Activated CD4-positive, alpha-beta T cell treated with anti-CD3 and anti-CD28 coated beads, Interleukin-2, amount 10 ng/mL, durations not matched to agents 24 days and 14 days (primary cell): ENCODE data around the gene TRAPPC13. TPM values are rescaled to one million over a fixed set of nuclear protein-coding genes. Genes with fewer than 3 reads are reported as not detected.
"Not testable (repeated sequence)": the region's sequence is repeated elsewhere in the genome, so short reads cannot be mapped to it uniquely, and the experiment has no call there.

Experiments
- DNase-seq: peaks from one replicate; pipeline ENCODE4 v3.0.0; 2022
- H3K27ac Mint-ChIP-seq: one replicate; pipeline ENCODE4 v1.8.0; 2022; ENCODE audit warnings: mild to moderate bottlenecking, mixed read lengths
- H3K27me3 Mint-ChIP-seq: one replicate; pipeline ENCODE4 v1.8.0; 2022; ENCODE audit warnings: mixed read lengths
- H3K36me3 Mint-ChIP-seq: one replicate; pipeline ENCODE4 v1.8.0; 2022; ENCODE audit warnings: low read depth, mild to moderate bottlenecking, mixed read lengths
- H3K4me1 Mint-ChIP-seq: one replicate; pipeline ENCODE4 v1.8.0; 2021; ENCODE audit warnings: mixed read lengths
- H3K4me3 Mint-ChIP-seq: one replicate; pipeline ENCODE4 v1.8.0; 2022; ENCODE audit warnings: mild to moderate bottlenecking, moderate library complexity, mixed read lengths
- H3K9me3 Mint-ChIP-seq: one replicate; pipeline ENCODE4 v1.8.0; 2021; ENCODE audit warnings: mixed read lengths
- intact Hi-C: fragments of 100-400 bp; cut with micrococcal nuclease; formaldehyde crosslinking; loops from one replicate; pipeline ENCODE4 v1.15.1; 2023
- total RNA-seq: library from RNA; stranded (reverse); gene quantifications from 2 replicates; pipeline ENCODE4 v1.2.3, GENCODE V29; 2022

Gene TRAPPC13
- total RNA-seq, 1 donor from 2014 or later: 22.4 TPM

GRCh38 chr5:65646938-65647337 is 22.1 kb downstream of the TRAPPC13 start:
- intact Hi-C loops: no loop called here
- DNase-seq: no peak
- Mint-ChIP-seq H3K4me1 (no peaks in the 10 kb centered on the region), H3K27ac (no peak overlapping the region), H3K9me3 (no peaks in the 10 kb centered on the region), H3K4me3 (no peak overlapping the region), H3K27me3 (no peaks in the 10 kb centered on the region), H3K36me3 (peaks cover 13% of the 10 kb centered on the region)

- no peaks in the 10 kb centered on the region for H3K4me1 Mint-ChIP-seq
- H3K36me3 Mint-ChIP-seq: peaks cover 11% of the 10 kb centered on the region
- no peak for DNase-seq
- intact Hi-C loops: no loop called here
- H3K9me3 Mint-ChIP-seq: no peaks in the 10 kb centered on the region
- H3K27me3 Mint-ChIP-seq: no peaks in the 10 kb centered on the region
- H3K27ac Mint-ChIP-seq: no peak overlapping the region
- no peak overlapping the region for H3K4me3 Mint-ChIP-seq
These were observed 23.1 kb downstream of the TRAPPC13 start for GRCh38 chr5:65647941-65648340.

DNA sequence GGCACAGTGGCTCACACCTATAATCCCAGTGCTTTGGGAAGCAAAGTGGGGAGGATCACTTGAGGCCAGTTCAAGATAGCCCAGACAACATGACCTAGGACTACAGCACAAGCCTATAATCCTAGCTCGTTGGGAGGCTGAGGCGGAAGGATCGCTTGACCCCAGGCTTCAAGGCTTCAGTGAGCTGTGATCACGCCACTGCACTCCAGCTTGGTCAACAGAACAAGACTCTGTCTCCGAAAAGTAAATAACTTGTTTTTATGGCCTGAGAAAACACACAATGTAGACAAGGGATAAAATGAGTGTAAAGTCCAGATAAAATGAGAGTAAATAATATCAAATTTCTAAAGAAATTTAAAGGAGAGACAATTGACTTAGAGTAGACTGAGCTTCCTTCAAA is 26.3 kb downstream of the TRAPPC13 start:
- Mint-ChIP-seq H3K27me3 (no peaks in the 10 kb centered on the region), H3K4me3 (no peak overlapping the region), H3K4me1 (no peaks in the 10 kb centered on the region), H3K27ac (no peak overlapping the region), H3K9me3 (no peaks in the 10 kb centered on the region), H3K36me3 (peaks cover 9% of the 10 kb centered on the region)
- intact Hi-C loops: no loop called here
- no peak for DNase-seq

DNA sequence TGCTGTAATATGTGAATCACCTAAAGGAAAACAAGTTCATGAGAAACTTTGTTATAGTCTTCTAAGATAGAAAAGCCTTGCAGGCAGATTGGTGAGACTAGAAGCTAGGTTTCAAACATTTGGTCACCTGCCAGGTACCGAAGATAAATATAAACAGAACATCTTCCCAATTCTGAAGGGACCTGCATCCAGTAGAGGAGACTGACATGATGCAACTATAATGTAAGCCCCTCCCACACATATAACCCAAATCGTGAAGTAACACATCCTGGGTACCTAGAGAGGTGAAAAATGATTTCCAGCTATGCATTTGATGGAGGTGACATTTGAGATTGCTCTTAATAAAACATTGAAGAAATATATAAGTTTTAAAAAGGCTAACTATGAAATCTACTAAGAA is 29.9 kb downstream of the TRAPPC13 start:
- Mint-ChIP-seq H3K36me3 (peaks cover 10% of the 10 kb centered on the region), H3K9me3 (no peaks in the 10 kb centered on the region), H3K4me3 (no peak overlapping the region), H3K27me3 (no peaks in the 10 kb centered on the region), H3K4me1 (no peaks in the 10 kb centered on the region), H3K27ac (no peak overlapping the region)
- intact Hi-C loops: no loop called here
- no peak for DNase-seq

DNA sequence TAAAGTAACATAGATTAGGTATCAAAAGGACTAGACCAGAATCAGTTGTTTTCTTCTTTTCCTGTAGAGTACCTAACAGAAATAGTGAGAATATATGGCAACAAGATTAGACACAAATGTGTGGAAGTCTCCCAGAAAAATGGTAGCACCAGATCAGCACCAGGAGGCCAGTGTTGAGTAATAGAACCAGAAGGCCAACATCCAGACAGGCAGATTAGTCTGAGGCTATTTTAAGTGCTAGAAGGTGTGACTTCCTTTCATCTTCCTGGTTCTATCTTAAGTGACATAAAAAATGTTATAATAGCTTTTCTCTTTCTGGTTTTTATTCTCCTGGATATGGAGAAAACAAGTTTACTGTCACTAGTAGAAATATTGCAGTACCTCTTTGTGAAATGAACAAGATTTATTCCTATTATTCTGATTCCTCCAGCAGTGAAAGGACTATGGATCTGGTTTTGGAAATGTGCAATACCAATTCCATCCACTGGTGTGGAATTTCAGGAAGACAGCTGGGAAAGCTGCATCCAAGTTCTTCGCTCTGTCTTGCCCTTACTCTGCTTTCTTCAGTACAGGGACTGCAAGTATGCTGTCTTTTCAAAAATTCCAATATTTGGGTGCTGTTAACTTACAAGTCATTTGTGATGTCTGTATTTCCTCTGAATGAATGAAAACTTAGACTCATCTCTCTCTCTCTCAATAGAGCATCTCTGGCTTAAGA is 39.1 kb downstream of the TRAPPC13 start:
- Mint-ChIP-seq H3K27ac (no peak overlapping the region), H3K4me3 (no peak overlapping the region), H3K36me3 (peaks cover 15% of the 10 kb centered on the region), H3K27me3 (no peaks in the 10 kb centered on the region), H3K4me1 (no peaks in the 10 kb centered on the region), H3K9me3 (no peaks in the 10 kb centered on the region)
- intact Hi-C loops: no loop called here
- DNase-seq: no peak

DNA sequence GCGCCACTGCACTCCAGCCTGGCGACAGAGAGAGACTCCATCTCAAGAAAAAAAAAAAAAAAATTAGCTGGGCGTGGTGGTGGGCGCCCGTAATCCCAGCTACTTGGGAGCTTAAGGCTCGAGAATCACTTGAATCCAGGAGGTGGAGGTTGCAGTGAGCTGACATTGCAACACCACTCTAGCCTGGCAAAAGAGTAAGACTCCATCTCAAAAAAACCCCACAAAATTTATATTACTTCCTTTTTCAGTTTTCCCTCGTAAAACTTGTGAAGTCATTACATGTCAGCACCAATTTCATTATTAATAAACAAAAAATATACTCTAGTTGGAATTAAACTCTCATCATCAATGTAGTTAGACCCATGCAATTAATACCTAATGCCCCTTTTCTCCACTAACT is 43.9 kb downstream of the TRAPPC13 start:
- intact Hi-C loops: no loop called here
- no peak for DNase-seq
- Mint-ChIP-seq H3K4me1 (no peaks in the 10 kb centered on the region), H3K9me3 (no peaks in the 10 kb centered on the region), H3K27me3 (no peaks in the 10 kb centered on the region), H3K36me3 (peaks cover 8% of the 10 kb centered on the region), H3K4me3 (no peak overlapping the region), H3K27ac (no peak overlapping the region)

DNA sequence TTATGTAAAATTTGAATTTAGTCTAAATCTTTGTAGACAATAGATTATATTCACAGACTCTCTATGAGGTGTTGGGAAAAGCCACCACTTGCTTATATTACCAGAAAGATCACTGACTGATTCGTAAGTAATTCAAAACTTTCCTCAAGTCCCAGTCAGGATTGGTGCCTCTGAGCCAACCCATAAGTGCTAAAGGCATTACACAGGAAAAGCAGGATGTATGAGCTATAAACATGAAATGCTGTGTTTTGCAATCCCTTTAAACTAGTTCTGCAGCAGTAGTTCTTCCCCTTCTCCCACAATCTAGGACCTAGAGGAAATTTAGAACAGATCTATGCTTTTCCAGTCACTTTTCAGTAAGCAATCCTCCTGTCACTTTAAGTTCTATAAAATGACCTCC is 48.0 kb downstream of the TRAPPC13 start:
- Mint-ChIP-seq H3K27ac (no peak overlapping the region), H3K27me3 (no peaks in the 10 kb centered on the region), H3K4me1 (peaks cover 7% of the 10 kb centered on the region), H3K9me3 (no peaks in the 10 kb centered on the region), H3K4me3 (no peak overlapping the region), H3K36me3 (peaks cover 34% of the 10 kb centered on the region)
- DNase-seq: no peak
- intact Hi-C loops: no loop called here

DNA sequence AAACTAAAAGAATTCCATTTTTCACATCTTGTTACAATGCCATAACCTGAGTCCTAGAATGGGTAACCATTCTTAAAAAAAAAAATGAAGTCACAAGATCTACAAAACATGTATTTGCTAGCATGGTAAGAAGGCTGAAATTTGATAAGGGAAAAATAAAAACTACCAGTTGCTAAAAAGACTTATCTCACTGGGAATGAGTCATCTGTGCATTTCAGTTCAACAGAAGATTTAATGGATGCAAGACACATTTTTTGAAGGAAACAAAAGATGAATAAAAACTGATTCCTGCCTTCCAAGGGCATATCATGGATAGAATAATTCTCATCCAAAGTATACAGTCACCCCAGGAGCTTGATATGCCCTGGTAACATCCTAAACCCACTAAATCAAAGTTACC is 49.9 kb downstream of the TRAPPC13 start:
- Mint-ChIP-seq H3K27me3 (no peaks in the 10 kb centered on the region), H3K36me3 (peaks cover 46% of the 10 kb centered on the region), H3K9me3 (no peaks in the 10 kb centered on the region), H3K4me1 (peaks cover 7% of the 10 kb centered on the region), H3K27ac (no peak overlapping the region), H3K4me3 (no peak overlapping the region)
- DNase-seq: no peak
- intact Hi-C loops: no loop called here

GRCh38 chr5:65676056-65676455 is 51.2 kb downstream of the TRAPPC13 start:
- H3K4me1 Mint-ChIP-seq, H3K27ac Mint-ChIP-seq, DNase-seq, H3K9me3 Mint-ChIP-seq, H3K27me3 Mint-ChIP-seq, intact Hi-C loops, H3K4me3 Mint-ChIP-seq: not testable (repeated sequence)
- peaks cover 54% of the 10 kb centered on the region for H3K36me3 Mint-ChIP-seq

GRCh38 chr5:65682148-65682547 is 57.3 kb downstream of the TRAPPC13 start:
- Mint-ChIP-seq H3K27me3 (no peaks in the 10 kb centered on the region), H3K9me3 (no peaks in the 10 kb centered on the region), H3K4me1 (no peaks in the 10 kb centered on the region), H3K36me3 (peaks cover 62% of the 10 kb centered on the region), H3K4me3 (no peak overlapping the region), H3K27ac (no peak overlapping the region)
- no peak for DNase-seq
- intact Hi-C loops: no loop called here

GRCh38 chr5:65693121-65693520 is 68.3 kb downstream of the TRAPPC13 start:
- intact Hi-C loops: no loop called here

GRCh38 chr5:65695162-65695755 is 70.4 kb downstream of the TRAPPC13 start:
- Mint-ChIP-seq H3K4me3 (no peak overlapping the region), H3K27ac (no peak overlapping the region), H3K36me3 (peaks cover 24% of the 10 kb centered on the region), H3K4me1 (no peaks in the 10 kb centered on the region), H3K27me3 (no peaks in the 10 kb centered on the region), H3K9me3 (peaks cover 3% of the 10 kb centered on the region)
- intact Hi-C loops: no loop called here
- DNase-seq: no peak

More at GRCh38 chr5:65693121-65693520, 68.3 kb downstream of the TRAPPC13 start:
- peaks cover 11% of the 10 kb centered on the region for H3K36me3 Mint-ChIP-seq
- no peak overlapping the region for H3K4me3 Mint-ChIP-seq
- no peak overlapping the region for H3K27ac Mint-ChIP-seq
- DNase-seq: no peak
- H3K9me3 Mint-ChIP-seq: no peaks in the 10 kb centered on the region
- H3K4me1 Mint-ChIP-seq: no peaks in the 10 kb centered on the region
- no peaks in the 10 kb centered on the region for H3K27me3 Mint-ChIP-seq

GRCh38 chr5:65695896-65696295 is 71.1 kb downstream of the TRAPPC13 start:
- H3K4me1 Mint-ChIP-seq: no peaks in the 10 kb centered on the region
- peaks cover 21% of the 10 kb centered on the region for H3K36me3 Mint-ChIP-seq
- no peak for DNase-seq
- no peak overlapping the region for H3K4me3 Mint-ChIP-seq
- H3K9me3 Mint-ChIP-seq: peaks cover 3% of the 10 kb centered on the region
- no peak overlapping the region for H3K27ac Mint-ChIP-seq
- H3K27me3 Mint-ChIP-seq: no peaks in the 10 kb centered on the region
- intact Hi-C loops: no loop called here

- no peak overlapping the region for H3K4me3 Mint-ChIP-seq
- DNase-seq: no peak
- peaks cover 20% of the 10 kb centered on the region for H3K36me3 Mint-ChIP-seq
- intact Hi-C loops: no loop called here
- no peaks in the 10 kb centered on the region for H3K27me3 Mint-ChIP-seq
- H3K27ac Mint-ChIP-seq: no peak overlapping the region
- H3K4me1 Mint-ChIP-seq: no peaks in the 10 kb centered on the region
- H3K9me3 Mint-ChIP-seq: peaks cover 3% of the 10 kb centered on the region
These were observed 72.1 kb downstream of the TRAPPC13 start for GRCh38 chr5:65696892-65697291.

GRCh38 chr5:65699338-65699737 is 74.5 kb downstream of the TRAPPC13 start:
- DNase-seq: no peak
- Mint-ChIP-seq H3K4me3 (no peak overlapping the region), H3K36me3 (peaks cover 24% of the 10 kb centered on the region), H3K4me1 (no peaks in the 10 kb centered on the region), H3K9me3 (peaks cover 3% of the 10 kb centered on the region), H3K27ac (no peak overlapping the region), H3K27me3 (no peaks in the 10 kb centered on the region)
- intact Hi-C loops: no loop called here
